PC-9 (cell line): ENCODE measurements around the gene ANKIB1. TPM values are rescaled to one million over a fixed set of nuclear protein-coding genes. Genes with fewer than 3 reads are reported as not detected.

ENCODE experiments used
- BruUV-seq: library from RNA; stranded (reverse); fragments of 400-500 nt; replicated peaks from 2 replicates; lab custom pipeline; 2021; lab: Mats Ljungman, UMichigan
- CTCF ChIA-PET: fragments of 300-600 bp; sonication (Branson Sonifier 250); formaldehyde crosslinking; loops from one replicate; lab custom pipeline; 2022; ENCODE audit warnings: antibody characterized with exemption; lab: Charles Lee
- POLR2A ChIA-PET: fragments of 300-600 bp; sonication (Branson Sonifier 250); formaldehyde crosslinking; loops from one replicate; lab custom pipeline; 2022; ENCODE audit warnings: antibody characterized with exemption; ENCODE audit not compliant: unreplicated experiment; lab: Charles Lee
- DNase-seq, 2 experiments: peaks; one replicate each; pipeline versions ENCODE4 v3.0.0 to v3.0.0-alpha.2; 2015 to 2022; ENCODE audit warnings: mixed read lengths in 1 of 2
- H2AFZ ChIP-seq: fragments of 200-600 bp; sonication (generic); 2 replicates; pipeline ENCODE4 v1.8.1; 2017; ENCODE audit warnings: antibody characterized with exemption
- H3F3A ChIP-seq: fragments of 200-600 bp; sonication (generic); 2 replicates; pipeline ENCODE4 v1.8.1; 2017; ENCODE audit warnings: antibody characterized with exemption, mild to moderate bottlenecking, low read depth; ENCODE audit not compliant: insufficient read depth
- H3K27ac ChIP-seq: fragments of 200-600 bp; sonication (generic); 2 replicates; pipeline ENCODE4 v1.6.1; 2016; ENCODE audit warnings: mixed run types
- H3K27me3 ChIP-seq: fragments of 200-600 bp; sonication (generic); 2 replicates; pipeline ENCODE4 v1.6.1; 2016; ENCODE audit warnings: low read depth, mixed run types; ENCODE audit not compliant: insufficient read depth
- H3K36me3 ChIP-seq: fragments of 200-600 bp; sonication (generic); 2 replicates; pipeline ENCODE4 v1.6.1; 2016; ENCODE audit warnings: low read depth, mixed run types
- H3K4me1 ChIP-seq: fragments of 200-600 bp; sonication (generic); replicated peaks from 2 replicates; pipeline ENCODE4 v1.6.1; 2016; ENCODE audit warnings: mixed run types; ENCODE audit not compliant: insufficient read depth
- H3K4me2 ChIP-seq: fragments of 200-600 bp; sonication (generic); 2 replicates; pipeline ENCODE4 v1.6.1; 2017; ENCODE audit warnings: mixed run types
- H3K4me3 ChIP-seq: fragments of 200-600 bp; sonication (generic); 2 replicates; pipeline ENCODE4 v1.6.1; 2016; ENCODE audit warnings: mixed run types
- H3K79me2 ChIP-seq: fragments of 200-600 bp; sonication (generic); 2 replicates; pipeline ENCODE4 v1.6.1; 2017; ENCODE audit warnings: low read depth, mixed run types
- H3K9me2 ChIP-seq: fragments of 200-600 bp; sonication (generic); 2 replicates; pipeline ENCODE4 v1.8.1; 2017; ENCODE audit warnings: mild to moderate bottlenecking; ENCODE audit not compliant: insufficient read depth
- H3K9me3 ChIP-seq: fragments of 200-600 bp; sonication (generic); 2 replicates; pipeline ENCODE4 v1.8.1; 2016; ENCODE audit warnings: low read depth; ENCODE audit not compliant: insufficient read depth
- H4K20me1 ChIP-seq: fragments of 200-600 bp; sonication (generic); 2 replicates; pipeline ENCODE4 v1.8.1; 2017; ENCODE audit not compliant: insufficient read depth
- CTCF ChIP-seq: fragments of 200-600 bp; sonication (generic); conservative IDR thresholded peaks from 2 replicates; pipeline ENCODE4 v1.6.1; 2017; ENCODE audit warnings: mixed run types, antibody characterized with exemption, mild to moderate bottlenecking, moderate library complexity
- EZH2 ChIP-seq: fragments of 200-600 bp; sonication (generic); IDR thresholded peaks from 2 replicates; pipeline ENCODE4 v1.8.0; 2017; ENCODE audit warnings: antibody characterized with exemption, low read depth
- intact Hi-C: fragments of 100-400 bp; cut with micrococcal nuclease; formaldehyde crosslinking; loops from one replicate; pipeline ENCODE4 v1.10.0; 2022; ENCODE audit not compliant: unreplicated experiment
- total RNA-seq: library from RNA; stranded (reverse); gene quantifications from 2 replicates; pipeline ENCODE4 v1.2.3, GENCODE V29; 2021

The ANKIB1 gene
- total RNA-seq, 1 experiment from 2014 or later = 116 TPM

DNA sequence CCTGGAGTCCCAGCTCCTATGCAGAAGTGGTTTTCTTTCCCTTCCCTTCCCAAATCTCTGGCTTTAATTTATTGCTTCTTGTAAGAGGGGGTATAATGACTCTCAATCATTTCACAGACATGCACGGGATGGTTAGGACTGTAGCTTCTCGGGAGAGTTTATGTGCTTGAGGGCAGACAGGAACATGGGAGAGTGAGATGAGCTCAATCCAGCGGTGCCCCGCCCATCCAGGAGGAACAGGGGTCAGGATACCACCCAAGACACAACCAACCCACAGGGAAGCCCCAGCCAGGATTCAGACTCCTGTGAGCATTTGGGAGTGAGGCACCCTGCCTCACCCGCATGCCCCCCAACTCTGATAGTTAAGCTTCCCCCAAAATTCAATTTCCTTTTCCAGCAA lies 167.8 kb downstream of the ANKIB1 start:
- no TSS peak for BruUV-seq
- H3K9me2 ChIP-seq = no peaks in the 10 kb centered on the region; the same call in 1 of the 2 replicates
- CTCF ChIA-PET = interaction anchor here (0.6 kb wide), 1 partner anchor 1486 kb away, joined by 3 read pairs; no protein-coding TSS in a partner anchor
- H3F3A ChIP-seq = no peaks in the 10 kb centered on the region
- H2AFZ ChIP-seq = no peak overlapping the region
- H3K36me3 ChIP-seq = no peaks in the 10 kb centered on the region
- H3K4me3 ChIP-seq = no peak overlapping the region
- no peak overlapping the region for H3K27ac ChIP-seq
- intact Hi-C loops = no loop called here
- POLR2A ChIA-PET = no interaction called here
- TF ChIP-seq EZH2 (no peak), CTCF (no peak)
- no peaks in the 10 kb centered on the region for H3K79me2 ChIP-seq
- H4K20me1 ChIP-seq = no peaks in the 10 kb centered on the region
- H3K9me3 ChIP-seq = no peaks in the 10 kb centered on the region
- no peak for DNase-seq
- H3K4me1 ChIP-seq = no peaks in the 10 kb centered on the region
- no peaks in the 10 kb centered on the region for H3K27me3 ChIP-seq
- H3K4me2 ChIP-seq = no peak overlapping the region

- ChIA-PET POLR2A (interaction anchor here (0.7 kb wide), 1 partner anchor 29 kb away, joined by 3 read pairs; no protein-coding TSS in a partner anchor), CTCF (no interaction called here)
Observed at GRCh38 chr7:92415225-92415624, 169.5 kb downstream of the ANKIB1 start.

DNA sequence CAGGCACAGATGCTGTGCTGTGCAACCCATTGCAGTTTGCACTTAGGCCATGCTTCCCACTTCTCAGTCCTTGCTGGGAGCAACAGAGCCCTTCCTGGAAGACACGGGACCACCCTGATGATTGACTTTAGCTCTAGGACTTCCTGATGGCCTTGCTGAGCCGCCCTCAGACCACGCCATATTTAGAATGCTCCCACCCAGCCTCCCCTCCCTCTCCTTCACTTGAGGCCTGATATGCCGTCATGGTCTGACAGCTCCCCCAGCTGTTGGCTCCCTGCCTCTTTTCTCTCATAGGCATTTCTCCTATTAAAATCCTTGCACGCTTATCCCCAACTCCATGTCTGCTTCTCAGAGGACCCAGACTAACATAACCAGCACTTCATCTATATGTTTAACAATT lies 172.1 kb downstream of the ANKIB1 start:
- TF ChIP-seq CTCF = no peak
- TF ChIP-seq EZH2 = no peak
- intact Hi-C loops = no loop called here
- no peak for DNase-seq
- Histone ChIP-seq H3K36me3 (no peaks in the 10 kb centered on the region), H3K79me2 (no peaks in the 10 kb centered on the region), H3K27me3 (no peaks in the 10 kb centered on the region), H3K4me2 (no peak overlapping the region), H3K9me3 (no peaks in the 10 kb centered on the region), H2AFZ (no peak overlapping the region), H3K4me3 (no peak overlapping the region), H3K4me1 (no peaks in the 10 kb centered on the region), H3K27ac (no peak overlapping the region), H4K20me1 (no peaks in the 10 kb centered on the region), H3F3A (no peaks in the 10 kb centered on the region), H3K9me2 (no peaks in the 10 kb centered on the region; the same call in 1 of the 2 replicates)
- ChIA-PET CTCF (interaction anchor here (0.6 to 0.7 kb wide), 2 partner anchors 8 to 13 kb away, joined by 3 to 4 read pairs; no protein-coding TSS in a partner anchor), POLR2A (no interaction called here)
- no TSS peak for BruUV-seq

More at GRCh38 chr7:92415225-92415624, 169.5 kb downstream of the ANKIB1 start:
- no peak overlapping the region for H3K27ac ChIP-seq
- TF ChIP-seq CTCF (no peak), EZH2 (no peak)
- H3F3A ChIP-seq = no peaks in the 10 kb centered on the region
- no peak overlapping the region for H2AFZ ChIP-seq
- no TSS peak for BruUV-seq
- no peaks in the 10 kb centered on the region for H3K4me1 ChIP-seq
- intact Hi-C loops = no loop called here
- no peaks in the 10 kb centered on the region for H3K27me3 ChIP-seq
- H3K4me3 ChIP-seq = no peak overlapping the region
- no peak for DNase-seq
- no peaks in the 10 kb centered on the region; the same call in 1 of the 2 replicates for H3K9me2 ChIP-seq
- H3K79me2 ChIP-seq = no peaks in the 10 kb centered on the region
- H3K36me3 ChIP-seq = no peaks in the 10 kb centered on the region
- H4K20me1 ChIP-seq = no peaks in the 10 kb centered on the region
- H3K4me2 ChIP-seq = no peak overlapping the region
- H3K9me3 ChIP-seq = no peaks in the 10 kb centered on the region
